MCF 10A (cell line): ENCODE results near the gene DLX4. TPM values are rescaled to one million over a fixed set of nuclear protein-coding genes. Genes with fewer than 3 reads are reported as not detected.
A peak's percentile ranks its signal among the peaks of the same experiment; 100 is the strongest.

Experiments used
- BruUV-seq: library from RNA; stranded (reverse); fragments of 400-500 nt; replicated peaks from 2 replicates; lab custom pipeline; 2021; lab: Mats Ljungman, UMichigan
- CTCF ChIA-PET: fragments of 300-600 bp; sonication (Branson Sonifier 250); formaldehyde crosslinking; extraction: SDS; loops from one replicate; lab custom pipeline; 2021; ENCODE audit warnings: antibody characterized with exemption, inconsistent platforms; lab: Yijun Ruan, JAX
- POLR2A ChIA-PET: fragments of 300-600, 350-650 bp; sonication (Branson Sonifier 250); formaldehyde crosslinking; extraction: SDS; loops from one replicate; lab custom pipeline; 2020; ENCODE audit warnings: antibody characterized with exemption, inconsistent platforms; lab: Yijun Ruan, JAX
- DNase-seq: peaks from one replicate; pipeline ENCODE4 v3.0.0-alpha.2; 2018; ENCODE audit not compliant: unreplicated experiment
- H3K27ac Mint-ChIP-seq: one replicate; pipeline ENCODE4 v1.8.0; 2022; ENCODE audit warnings: mild to moderate bottlenecking, low read depth, mixed read lengths; ENCODE audit not compliant: unreplicated experiment
- H3K27me3 Mint-ChIP-seq: one replicate; pipeline ENCODE4 v1.8.0; 2022; ENCODE audit warnings: mixed read lengths; ENCODE audit not compliant: insufficient read depth, unreplicated experiment
- H3K36me3 Mint-ChIP-seq: one replicate; pipeline ENCODE4 v1.8.0; 2022; ENCODE audit warnings: mild to moderate bottlenecking, moderate library complexity, mixed read lengths; ENCODE audit not compliant: insufficient read depth, unreplicated experiment
- H3K4me1 Mint-ChIP-seq: one replicate; pipeline ENCODE4 v1.8.0; 2022; ENCODE audit warnings: mixed read lengths; ENCODE audit not compliant: insufficient read depth, unreplicated experiment
- H3K4me3 Mint-ChIP-seq: one replicate; pipeline ENCODE4 v1.8.0; 2022; ENCODE audit warnings: mild to moderate bottlenecking, moderate library complexity, mixed read lengths; ENCODE audit not compliant: unreplicated experiment
- H3K9me3 Mint-ChIP-seq: one replicate; pipeline ENCODE4 v1.8.0; 2022; ENCODE audit warnings: mixed read lengths; ENCODE audit not compliant: unreplicated experiment
- intact Hi-C: fragments of 100-400 bp; cut with micrococcal nuclease; formaldehyde crosslinking; loops from 2 replicates; pipeline ENCODE4 v1.14.1; 2022
- total RNA-seq: library from RNA; stranded (reverse); gene quantifications from 2 replicates; pipeline ENCODE4 v1.2.3, GENCODE V29; 2022
- TF ChIP-seq, protein P1 (sequence below): fragments of 200-600 bp; IDR thresholded peaks from one replicate; pipeline ENCODE4 v1.8.0; 2022; ENCODE audit warnings: antibody characterized with exemption, mild to moderate bottlenecking; ENCODE audit not compliant: unreplicated experiment

Gene DLX4
- total RNA-seq, 1 experiment from 2014 or later: 0.56 TPM

DNA sequence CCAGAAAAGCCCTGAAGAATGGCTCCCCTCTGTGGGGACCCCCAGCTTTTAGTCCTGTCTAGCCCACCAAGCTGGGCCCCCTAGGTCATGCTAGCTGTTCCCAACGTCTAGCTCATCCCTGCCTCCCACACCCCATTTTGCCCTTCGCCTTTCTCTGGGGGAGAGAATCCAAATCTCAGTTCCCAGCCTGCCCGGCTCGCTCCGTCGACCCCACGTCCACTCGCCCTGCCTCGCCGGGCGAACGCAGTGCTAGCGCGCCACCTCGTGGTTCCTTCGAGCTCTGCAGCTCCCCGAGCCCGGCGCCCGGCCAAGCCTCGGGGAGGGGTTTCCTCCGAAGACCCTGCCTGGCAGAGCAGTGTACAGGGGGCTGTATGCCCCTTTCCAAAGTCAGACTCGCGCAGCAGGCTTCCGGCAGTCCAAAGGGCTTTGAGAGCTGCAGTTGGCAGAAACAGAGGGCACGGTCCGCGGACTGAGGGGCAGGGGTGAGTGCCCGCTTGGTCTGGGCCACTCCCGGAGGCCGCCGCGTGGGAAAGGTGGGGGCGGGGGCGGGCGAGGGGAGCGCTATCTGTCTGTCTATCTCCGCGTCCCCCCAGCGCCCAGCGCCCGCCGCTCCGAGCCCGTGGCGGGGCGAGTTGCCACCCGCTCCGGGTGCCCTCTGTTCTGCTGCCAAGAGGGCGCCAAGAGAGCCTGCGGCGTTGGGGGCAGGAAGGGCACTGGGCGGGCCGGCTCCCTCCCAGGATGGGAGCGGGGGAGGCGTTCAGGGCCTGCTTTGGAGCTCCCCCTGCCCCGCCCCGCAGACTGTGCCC, 27.7 kb downstream of the DLX4 start:
- ChIA-PET POLR2A (interaction anchor here (0.7 to 3.2 kb wide), 6 partner anchors 9 to 139 kb away, joined by 3 to 12 read pairs (median 5); no protein-coding TSS in a partner anchor), CTCF (interaction anchor here (0.6 to 7.8 kb wide), 65 partner anchors 8 to 1063 kb away, joined by 3 to 241 read pairs (median 5); no protein-coding TSS in a partner anchor)
- TF ChIP-seq, protein P1, sequence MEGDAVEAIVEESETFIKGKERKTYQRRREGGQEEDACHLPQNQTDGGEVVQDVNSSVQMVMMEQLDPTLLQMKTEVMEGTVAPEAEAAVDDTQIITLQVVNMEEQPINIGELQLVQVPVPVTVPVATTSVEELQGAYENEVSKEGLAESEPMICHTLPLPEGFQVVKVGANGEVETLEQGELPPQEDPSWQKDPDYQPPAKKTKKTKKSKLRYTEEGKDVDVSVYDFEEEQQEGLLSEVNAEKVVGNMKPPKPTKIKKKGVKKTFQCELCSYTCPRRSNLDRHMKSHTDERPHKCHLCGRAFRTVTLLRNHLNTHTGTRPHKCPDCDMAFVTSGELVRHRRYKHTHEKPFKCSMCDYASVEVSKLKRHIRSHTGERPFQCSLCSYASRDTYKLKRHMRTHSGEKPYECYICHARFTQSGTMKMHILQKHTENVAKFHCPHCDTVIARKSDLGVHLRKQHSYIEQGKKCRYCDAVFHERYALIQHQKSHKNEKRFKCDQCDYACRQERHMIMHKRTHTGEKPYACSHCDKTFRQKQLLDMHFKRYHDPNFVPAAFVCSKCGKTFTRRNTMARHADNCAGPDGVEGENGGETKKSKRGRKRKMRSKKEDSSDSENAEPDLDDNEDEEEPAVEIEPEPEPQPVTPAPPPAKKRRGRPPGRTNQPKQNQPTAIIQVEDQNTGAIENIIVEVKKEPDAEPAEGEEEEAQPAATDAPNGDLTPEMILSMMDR: peak; percentile 99
- peak; percentile 45 for DNase-seq
- H3K9me3 Mint-ChIP-seq: no peaks in the 10 kb centered on the region
- peaks cover 83% of the 10 kb centered on the region for H3K27me3 Mint-ChIP-seq
- peak overlapping the region; percentile 61 for H3K4me3 Mint-ChIP-seq
- no TSS peak for BruUV-seq
- peak overlapping the region; percentile 37 for H3K27ac Mint-ChIP-seq
- H3K36me3 Mint-ChIP-seq: peaks cover 5% of the 10 kb centered on the region
- H3K4me1 Mint-ChIP-seq: peaks cover 24% of the 10 kb centered on the region
- intact Hi-C loops: loop anchor here (1.0 to 5.0 kb wide), 2 partner anchors 44 to 289 kb away; partner anchors contain the start of gene SLC35B1

DNA sequence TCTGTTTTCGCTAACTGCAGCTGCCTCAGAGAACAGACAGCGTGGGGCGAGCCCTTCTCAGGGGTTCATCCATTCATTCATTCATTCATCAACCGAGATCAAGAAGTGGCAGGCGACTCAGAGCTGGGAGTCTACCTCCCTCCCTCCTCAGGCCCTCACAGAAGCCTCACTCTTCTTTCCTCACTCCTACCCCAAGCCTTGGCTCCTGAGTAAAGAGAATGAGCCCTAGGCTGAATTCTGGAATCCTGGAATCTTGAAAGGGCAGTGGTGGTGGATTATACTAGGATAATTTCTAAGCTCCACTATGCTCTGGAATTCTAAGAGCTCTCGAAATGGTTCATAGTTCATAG, 28.3 kb downstream of the DLX4 start:
- Mint-ChIP-seq H3K9me3 (no peaks in the 10 kb centered on the region), H3K27ac (no peak overlapping the region), H3K4me1 (peaks cover 24% of the 10 kb centered on the region), H3K36me3 (peaks cover 5% of the 10 kb centered on the region), H3K27me3 (peaks cover 83% of the 10 kb centered on the region), H3K4me3 (peak overlapping the region; percentile 61)
- no peak for DNase-seq
- TF ChIP-seq, protein P1: no peak
- BruUV-seq: no TSS peak
- CTCF ChIA-PET: interaction anchor here (0.6 to 7.8 kb wide), 57 partner anchors 8 to 790 kb away, joined by 3 to 241 read pairs (median 6); no protein-coding TSS in a partner anchor
- POLR2A ChIA-PET: interaction anchor here (0.6 to 3.2 kb wide), 7 partner anchors 10 to 369 kb away, joined by 3 to 12 read pairs (median 5); no protein-coding TSS in a partner anchor
- intact Hi-C loops: loop anchor here (5.0 kb wide), 1 partner anchor 290 kb away; the partner anchor contains the start of gene SLC35B1

DNA sequence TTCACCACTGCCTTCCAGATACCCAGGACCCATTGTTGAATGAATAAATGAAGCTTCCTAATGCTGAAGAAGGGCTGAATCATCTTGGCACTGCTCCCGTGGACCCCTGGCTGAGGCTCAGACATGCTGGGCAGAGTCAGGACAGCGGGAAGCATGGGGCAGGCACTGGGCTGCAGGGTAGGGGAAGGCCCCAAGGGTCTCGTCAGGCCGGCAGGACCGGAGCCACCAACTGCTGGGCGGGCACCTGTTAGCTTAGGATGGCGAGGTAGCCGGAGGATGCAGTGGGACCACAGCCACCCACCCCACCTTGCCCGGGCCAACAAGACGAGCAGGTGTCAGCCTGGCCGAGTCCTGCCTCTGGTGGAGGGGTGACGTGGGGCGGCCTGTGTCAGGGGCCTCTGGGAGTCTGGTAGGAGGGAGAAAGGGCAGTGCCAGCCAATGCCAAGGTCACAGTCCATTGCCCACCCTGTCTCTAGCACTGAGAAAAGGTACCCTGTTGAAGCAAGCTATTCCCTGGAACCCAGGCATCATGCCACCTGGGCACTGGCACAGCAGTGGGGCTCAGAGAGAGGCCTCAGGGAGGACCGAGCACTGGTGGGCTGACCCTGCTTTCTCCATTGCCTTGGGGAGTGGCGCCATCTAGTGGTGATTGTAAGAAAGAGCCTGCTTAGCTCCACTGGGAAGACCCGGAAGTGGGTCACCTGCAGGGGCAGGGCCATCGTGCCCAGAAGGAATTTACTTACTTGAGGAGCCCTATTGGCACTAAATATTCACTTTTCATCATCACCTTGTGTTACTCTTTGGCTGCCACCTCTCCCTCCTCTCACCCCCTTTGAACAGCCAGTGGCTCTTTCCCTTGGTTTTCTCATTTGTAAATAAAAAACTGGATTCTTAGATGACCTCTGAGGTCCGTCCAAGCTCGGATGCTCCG, 29.0 kb downstream of the DLX4 start:
- peaks cover 80% of the 10 kb centered on the region for H3K27me3 Mint-ChIP-seq
- peaks cover 5% of the 10 kb centered on the region for H3K36me3 Mint-ChIP-seq
- TF ChIP-seq, protein P1: peak; percentile 93
- peak; percentile 94 for DNase-seq
- POLR2A ChIA-PET: interaction anchor here (0.6 to 3.2 kb wide), 10 partner anchors 10 to 505 kb away, joined by 3 to 12 read pairs (median 4); no protein-coding TSS in a partner anchor
- H3K9me3 Mint-ChIP-seq: no peaks in the 10 kb centered on the region
- peak overlapping the region; percentile 11 for H3K4me3 Mint-ChIP-seq
- CTCF ChIA-PET: interaction anchor here (0.5 to 7.8 kb wide), 64 partner anchors 7 to 1630 kb away, joined by 3 to 241 read pairs (median 5); no protein-coding TSS in a partner anchor
- intact Hi-C loops: loop anchor here (1.0 to 5.0 kb wide), 4 partner anchors 118 to 430 kb away; partner anchors contain the start of gene SLC35B1
- H3K27ac Mint-ChIP-seq: no peak overlapping the region
- peaks cover 24% of the 10 kb centered on the region for H3K4me1 Mint-ChIP-seq
- no TSS peak for BruUV-seq
